Measurements from ENCODE around the gene NOPCHAP1.

- TF ChIP-seq CTCF (conservative IDR thresholded peaks at IDR 0.05) (no peak), ZFX (IDR thresholded peaks at IDR 0.05) (no peak)
Observed at GRCh38 chr12:104956870-104957718, 29.0 kb upstream of the NOPCHAP1 start.
